ENCODE measurements around the gene ZNHIT3.
"Not testable (repeated sequence)": the region's sequence is repeated elsewhere in the genome, so short reads cannot be mapped to it uniquely, and the experiment has no call there.

Gene ZNHIT3

DNA sequence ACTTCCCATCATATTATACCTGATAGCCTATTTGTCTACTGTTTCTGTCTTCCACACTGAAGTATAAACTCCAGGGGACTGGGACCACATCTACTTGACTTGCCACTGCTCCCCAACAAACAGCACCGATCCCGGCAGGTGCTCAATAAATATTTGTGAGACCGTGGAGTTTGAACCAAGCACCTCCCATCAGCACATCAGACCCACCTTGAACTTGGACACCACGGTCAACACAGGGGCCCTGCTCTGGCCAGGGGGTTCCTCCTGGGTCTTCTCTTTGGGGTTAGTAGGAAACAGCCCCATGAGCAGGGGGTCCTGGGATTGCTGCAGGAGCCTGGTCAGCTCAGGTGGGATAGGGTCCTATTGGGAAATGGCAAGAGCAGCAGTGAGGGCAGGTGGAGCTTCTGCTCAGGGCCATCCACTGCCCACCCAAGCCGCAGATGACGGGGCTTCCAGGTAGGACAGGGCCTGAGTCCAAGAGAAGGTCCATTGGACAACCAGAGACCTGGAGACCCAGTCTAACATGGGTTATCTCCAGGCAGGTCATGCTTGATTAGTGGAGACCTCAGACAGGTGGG, 19.9 kb downstream of the ZNHIT3 start:
- no peak for DNase-seq (ENCODE audit: low read depth)
- TF ChIP-seq, protein P1, sequence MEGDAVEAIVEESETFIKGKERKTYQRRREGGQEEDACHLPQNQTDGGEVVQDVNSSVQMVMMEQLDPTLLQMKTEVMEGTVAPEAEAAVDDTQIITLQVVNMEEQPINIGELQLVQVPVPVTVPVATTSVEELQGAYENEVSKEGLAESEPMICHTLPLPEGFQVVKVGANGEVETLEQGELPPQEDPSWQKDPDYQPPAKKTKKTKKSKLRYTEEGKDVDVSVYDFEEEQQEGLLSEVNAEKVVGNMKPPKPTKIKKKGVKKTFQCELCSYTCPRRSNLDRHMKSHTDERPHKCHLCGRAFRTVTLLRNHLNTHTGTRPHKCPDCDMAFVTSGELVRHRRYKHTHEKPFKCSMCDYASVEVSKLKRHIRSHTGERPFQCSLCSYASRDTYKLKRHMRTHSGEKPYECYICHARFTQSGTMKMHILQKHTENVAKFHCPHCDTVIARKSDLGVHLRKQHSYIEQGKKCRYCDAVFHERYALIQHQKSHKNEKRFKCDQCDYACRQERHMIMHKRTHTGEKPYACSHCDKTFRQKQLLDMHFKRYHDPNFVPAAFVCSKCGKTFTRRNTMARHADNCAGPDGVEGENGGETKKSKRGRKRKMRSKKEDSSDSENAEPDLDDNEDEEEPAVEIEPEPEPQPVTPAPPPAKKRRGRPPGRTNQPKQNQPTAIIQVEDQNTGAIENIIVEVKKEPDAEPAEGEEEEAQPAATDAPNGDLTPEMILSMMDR (IDR thresholded peaks at IDR 0.05; ENCODE audit: insufficient read depth, low read depth, low read length, missing control alignments) = no peak

DNA sequence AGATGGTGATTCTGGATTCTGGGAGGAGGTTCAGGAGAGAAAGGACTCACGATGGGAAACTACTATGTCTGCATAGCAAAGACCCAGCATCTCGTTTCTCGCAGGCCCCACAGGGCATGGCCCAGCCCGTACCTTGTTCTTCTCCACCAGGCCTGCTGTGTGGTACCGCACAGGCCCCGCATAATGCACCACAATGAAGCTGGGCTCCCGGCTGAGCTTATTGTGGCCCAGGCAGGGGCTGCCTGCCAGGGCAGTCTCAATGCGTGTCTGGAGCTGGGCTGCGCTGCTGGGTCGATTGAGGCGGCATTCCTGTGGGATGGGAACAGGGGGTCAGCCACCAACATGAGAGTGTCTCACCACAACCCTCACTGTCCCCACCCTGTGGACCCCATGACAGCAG, 20.4 kb downstream of the ZNHIT3 start:
- TF ChIP-seq, protein P1 (IDR thresholded peaks at IDR 0.05; ENCODE audit: insufficient read depth, low read depth, low read length, missing control alignments) = no peak
- DNase-seq (ENCODE audit: low read depth) = no peak
- no peak overlapping the region for H3K4me3 ChIP-seq (ENCODE audit: low read depth, low read length)

More for the DNA sequence above, 19.9 kb downstream of the ZNHIT3 start:
- no peak overlapping the region for H3K4me3 ChIP-seq (ENCODE audit: low read depth, low read length)

DNA sequence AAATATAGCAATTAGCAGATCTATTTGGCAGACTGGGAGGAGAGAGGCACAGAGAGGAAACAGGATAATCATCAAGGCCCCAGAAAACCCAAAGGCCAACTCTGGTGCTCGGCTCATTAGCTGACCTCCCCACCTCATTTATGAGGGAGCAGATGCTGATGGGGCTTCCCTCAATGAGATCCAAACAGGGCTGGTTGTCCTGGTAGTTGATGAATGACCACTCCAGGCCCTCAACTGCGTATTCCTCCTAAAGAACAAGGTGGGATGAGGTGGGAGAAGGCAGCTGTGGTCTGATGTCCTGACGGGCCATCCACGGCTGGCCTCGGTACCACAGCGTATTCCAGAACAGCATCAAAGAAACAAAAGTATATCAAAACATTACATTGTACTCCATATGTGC, 20.8 kb downstream of the ZNHIT3 start:
- no peak overlapping the region for H3K4me3 ChIP-seq (ENCODE audit: low read depth, low read length)
- TF ChIP-seq, protein P1 (IDR thresholded peaks at IDR 0.05; ENCODE audit: insufficient read depth, low read depth, low read length, missing control alignments) = no peak
- no peak for DNase-seq (ENCODE audit: low read depth)

DNA sequence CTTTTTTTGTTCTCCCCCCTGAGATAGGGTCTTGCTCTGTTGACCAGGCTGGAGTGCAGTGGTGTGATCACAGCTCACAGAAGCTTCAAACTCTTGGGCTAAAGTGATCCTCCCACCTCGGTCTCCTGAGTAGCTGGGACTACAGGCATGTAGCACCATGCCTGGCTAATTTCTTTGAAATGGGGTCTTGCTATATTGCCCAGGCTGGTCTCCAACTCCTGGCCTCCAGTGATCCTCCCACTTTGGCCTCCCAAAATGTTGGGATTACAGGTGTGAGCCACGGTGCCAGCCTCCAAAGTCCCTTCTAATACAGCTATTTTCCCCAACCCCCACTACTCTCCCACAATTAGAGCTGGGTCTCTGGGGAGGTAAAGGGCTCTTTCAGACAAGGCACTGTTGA, 22.0 kb downstream of the ZNHIT3 start:
- not testable (repeated sequence) for H3K4me3 ChIP-seq (ENCODE audit: low read depth, low read length); DNase-seq (ENCODE audit: low read depth)

DNA sequence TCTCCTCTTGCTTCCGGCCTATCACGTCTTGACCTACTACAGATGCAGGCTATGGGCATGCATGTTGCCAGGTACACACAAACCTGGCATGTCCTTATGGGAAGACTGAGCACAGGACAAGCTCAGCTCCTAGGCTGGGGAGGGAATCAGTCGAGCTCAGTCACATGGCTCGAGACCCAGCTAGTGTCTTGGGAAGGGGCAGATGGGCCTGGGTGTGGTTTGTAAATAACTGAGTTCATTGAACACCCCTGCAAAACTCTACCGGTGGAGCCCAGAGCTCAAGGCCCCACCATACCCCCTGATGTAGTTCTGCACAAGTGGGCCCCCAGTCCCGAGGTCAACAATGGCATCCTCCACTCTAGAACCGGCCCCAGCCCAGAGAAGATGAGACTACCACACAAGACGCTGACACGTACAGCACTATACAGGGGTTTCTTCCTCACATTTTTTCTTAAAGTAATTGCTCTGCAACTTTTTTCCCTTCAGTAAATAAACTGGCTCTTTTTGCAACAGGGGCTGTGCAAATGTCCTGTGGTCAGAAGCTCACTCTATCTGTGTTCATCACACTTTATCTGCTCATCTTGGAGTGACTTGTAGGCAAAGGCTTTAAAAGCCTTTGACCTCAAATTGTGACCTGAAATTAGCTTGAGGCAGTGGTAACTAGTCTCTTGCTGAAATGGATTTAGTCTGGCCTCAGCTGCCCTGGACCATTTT, 22.9 kb downstream of the ZNHIT3 start:
- no peak overlapping the region for H3K4me3 ChIP-seq (ENCODE audit: low read depth, low read length)
- no peak for DNase-seq (ENCODE audit: low read depth)
- TF ChIP-seq, protein P1 (IDR thresholded peaks at IDR 0.05; ENCODE audit: insufficient read depth, low read depth, low read length, missing control alignments) = no peak

DNA sequence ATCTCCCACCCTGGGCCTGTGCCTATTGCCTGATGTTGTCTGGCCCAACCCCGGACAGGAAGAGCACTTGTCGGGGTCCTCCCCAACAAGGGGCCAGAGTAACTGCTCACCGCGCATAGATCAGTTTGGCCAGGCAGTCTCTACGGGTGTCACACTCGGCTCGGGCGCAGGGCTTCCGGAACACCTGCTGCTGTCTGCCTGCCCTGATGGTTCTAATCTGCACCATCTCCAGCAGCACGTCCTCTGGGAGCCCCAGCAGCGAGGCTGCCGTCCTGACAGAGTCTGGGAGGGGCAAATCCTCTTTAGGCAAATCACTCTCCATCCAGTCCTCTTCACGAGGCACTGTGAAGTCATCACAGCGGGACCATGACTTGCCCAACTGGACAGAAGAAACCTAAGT, 24.2 kb downstream of the ZNHIT3 start:
- TF ChIP-seq, protein P1 (IDR thresholded peaks at IDR 0.05; ENCODE audit: insufficient read depth, low read depth, low read length, missing control alignments) = no peak
- no peak overlapping the region for H3K4me3 ChIP-seq (ENCODE audit: low read depth, low read length)
- no peak for DNase-seq (ENCODE audit: low read depth)

DNA sequence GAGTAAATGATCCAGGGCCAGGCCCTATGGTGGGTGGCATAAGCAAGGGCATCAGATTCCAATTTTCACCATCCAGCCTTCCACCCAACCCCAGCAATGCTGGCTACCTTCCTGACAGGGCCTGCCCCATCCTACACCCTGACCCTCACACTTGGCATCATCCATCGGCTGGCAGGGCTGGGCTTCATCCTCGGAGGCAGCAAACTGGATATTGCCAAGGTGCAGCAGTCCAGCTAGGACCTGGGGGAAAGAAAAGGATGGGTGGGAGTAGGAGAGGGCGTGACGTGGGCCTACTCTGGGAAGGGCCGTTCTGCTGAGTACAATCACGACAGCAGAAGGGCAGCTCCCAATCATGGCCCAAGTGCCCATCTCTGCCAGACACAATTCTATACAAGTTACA, 24.7 kb downstream of the ZNHIT3 start:
- TF ChIP-seq, protein P1 (IDR thresholded peaks at IDR 0.05; ENCODE audit: insufficient read depth, low read depth, low read length, missing control alignments) = no peak
- DNase-seq (ENCODE audit: low read depth) = no peak
- H3K4me3 ChIP-seq (ENCODE audit: low read depth, low read length) = no peak overlapping the region

Measured in GM12865 (cell line).